Vagina (tissue), 2 donors: ENCODE results near the gene KIRREL3. TPM values are rescaled to one million over a fixed set of nuclear protein-coding genes. Genes with fewer than 3 reads are reported as not detected.

Source experiments
- DNase-seq, 2 donors: peaks; one replicate each; pipeline ENCODE4 v3.0.0-alpha.2; 2017; ENCODE audit errors: extremely low spot score in 2 of 2
- H3K27ac ChIP-seq: fragments of 200-600 bp; sonication (generic); one replicate; pipeline ENCODE4 v1.5.1; 2019
- H3K27me3 ChIP-seq: fragments of 200-600 bp; sonication (generic); one replicate; pipeline ENCODE4 v1.5.1; 2019
- H3K36me3 ChIP-seq, 2 donors: fragments of 200-600 bp; sonication (generic); one replicate each; pipeline ENCODE4 v1.5.1; 2017 to 2019
- H3K4me1 ChIP-seq: fragments of 200-600 bp; sonication (generic); one replicate; pipeline ENCODE4 v1.5.1; 2019
- H3K4me3 ChIP-seq, 2 donors: fragments of 200-600 bp; sonication (generic); 1 replicate in 1 of 2; 2 replicates in 1 of 2; pipeline ENCODE4 v1.5.1; 2016 to 2019
- H3K9me3 ChIP-seq: fragments of 200-600 bp; sonication (generic); one replicate; pipeline ENCODE4 v1.5.1; 2019
- CTCF ChIP-seq, 3 experiments: fragments of 450-650 bp in 2 of 3; fragments of 200-600 bp in 1 of 3; sonication (generic) in 1 of 3; IDR thresholded peaks; one replicate each; pipeline ENCODE4 v1.5.1; 2017 to 2019; ENCODE audit warnings: antibody characterized with exemption in 3 of 3, mild to moderate bottlenecking in 2 of 3, moderate library complexity in 2 of 3
- POLR2A ChIP-seq, 2 donors: fragments of 450-650 bp; IDR thresholded peaks; one replicate each; pipeline ENCODE4 v1.6.1; 2017; ENCODE audit warnings: antibody characterized with exemption in 2 of 2, mild to moderate bottlenecking in 2 of 2, moderate library complexity in 2 of 2
- POLR2AphosphoS5 ChIP-seq, 2 donors: sonication (generic); formaldehyde crosslinking; IDR thresholded peaks; one replicate each; pipeline ENCODE4 v1.9.0; 2017; ENCODE audit warnings: antibody characterized with exemption in 2 of 2, mild to moderate bottlenecking in 2 of 2, low read depth in 1 of 2; ENCODE audit not compliant: insufficient read depth in 1 of 2
- intact Hi-C: fragments of 100-400 bp; cut with DNase I; formaldehyde crosslinking; loops from one replicate; pipeline ENCODE4 v1.15.1; 2023
- total RNA-seq: library from RNA; depleted of rRNA; stranded (reverse); fragments of >200 nt; gene quantifications from one replicate; pipeline ENCODE4 v1.2.3, GENCODE V29; 2016

Gene KIRREL3
- total RNA-seq, 1 donor from 2014 or later, result not detected

- TF ChIP-seq POLR2A (IDR thresholded peaks at IDR 0.05) (no peak), POLR2AphosphoS5 (IDR thresholded peaks at IDR 0.05; ENCODE audit: insufficient read depth in 1 of 2, low read depth in 1 of 2) (no peak), CTCF (IDR thresholded peaks at IDR 0.05) (no peak)
- Histone ChIP-seq H3K36me3 (no peaks in the 10 kb centered on the region), H3K4me3 (no peak overlapping the region), H3K9me3 (no peaks in the 10 kb centered on the region), H3K27ac (no peak overlapping the region), H3K27me3 (no peaks in the 10 kb centered on the region), H3K4me1 (no peaks in the 10 kb centered on the region)
- DNase-seq, result no peak
- intact Hi-C loops, result no loop called here
Observed at GRCh38 chr11:126496576-126497337, 503.8 kb downstream of the KIRREL3 start.

GRCh38 chr11:126495281-126496220 is 505.0 kb downstream of the KIRREL3 start:
- H3K4me1 ChIP-seq, result no peaks in the 10 kb centered on the region
- no peaks in the 10 kb centered on the region for H3K36me3 ChIP-seq
- no peak overlapping the region for H3K27ac ChIP-seq
- H3K9me3 ChIP-seq, result no peaks in the 10 kb centered on the region
- H3K27me3 ChIP-seq, result no peaks in the 10 kb centered on the region
- intact Hi-C loops, result no loop called here
- no peak for TF ChIP-seq POLR2A (IDR thresholded peaks at IDR 0.05)
- TF ChIP-seq POLR2AphosphoS5 (IDR thresholded peaks at IDR 0.05; ENCODE audit: insufficient read depth in 1 of 2, low read depth in 1 of 2), result no peak
- no peak for TF ChIP-seq CTCF (IDR thresholded peaks at IDR 0.05)
- DNase-seq, result no peak
- no peak overlapping the region for H3K4me3 ChIP-seq

GRCh38 chr11:126494831-126495230 is 505.7 kb downstream of the KIRREL3 start:
- no peaks in the 10 kb centered on the region for H3K9me3 ChIP-seq
- H3K4me1 ChIP-seq, result no peaks in the 10 kb centered on the region
- TF ChIP-seq POLR2AphosphoS5 (IDR thresholded peaks at IDR 0.05; ENCODE audit: insufficient read depth in 1 of 2, low read depth in 1 of 2) (no peak), POLR2A (IDR thresholded peaks at IDR 0.05) (no peak), CTCF (IDR thresholded peaks at IDR 0.05) (no peak)
- no peaks in the 10 kb centered on the region for H3K27me3 ChIP-seq
- intact Hi-C loops, result no loop called here
- DNase-seq, result no peak
- no peak overlapping the region for H3K27ac ChIP-seq
- no peak overlapping the region for H3K4me3 ChIP-seq
- no peaks in the 10 kb centered on the region for H3K36me3 ChIP-seq

- no peaks in the 10 kb centered on the region for H3K4me1 ChIP-seq
- H3K36me3 ChIP-seq, result no peaks in the 10 kb centered on the region
- no peaks in the 10 kb centered on the region for H3K27me3 ChIP-seq
- no peak overlapping the region for H3K27ac ChIP-seq
- DNase-seq, result no peak
- H3K9me3 ChIP-seq, result no peaks in the 10 kb centered on the region
- intact Hi-C loops, result no loop called here
- TF ChIP-seq POLR2A (IDR thresholded peaks at IDR 0.05) (no peak), CTCF (IDR thresholded peaks at IDR 0.05) (no peak), POLR2AphosphoS5 (IDR thresholded peaks at IDR 0.05; ENCODE audit: insufficient read depth in 1 of 2, low read depth in 1 of 2) (no peak)
- H3K4me3 ChIP-seq, result no peak overlapping the region
Observed at GRCh38 chr11:126492331-126493082, 508.1 kb downstream of the KIRREL3 start.
